Posterior vena cava (tissue), 2 donors: ENCODE data around the gene LRRIQ4. TPM values are rescaled to one million over a fixed set of nuclear protein-coding genes. Genes with fewer than 3 reads are reported as not detected.

Experiments
- DNase-seq: peaks from one replicate; pipeline ENCODE4 v3.0.0-alpha.2; 2020; ENCODE audit warnings: low spot score
- intact Hi-C, 2 donors: fragments of 100-400 bp; cut with DNase I; formaldehyde crosslinking; loops; one replicate each; pipeline versions ENCODE4 v1.14.1 to v1.14.2; 2022 to 2023
- long read RNA-seq, 2 donors: library from polyadenylated mRNA; unstranded; transcript quantifications; one replicate each; pipeline ENCODE4 v2.0.0, GENCODE V29; 2020 to 2021
- total RNA-seq, 2 donors: library from RNA; stranded (reverse); fragmentation: NEBNext Ultra II Directional; extraction: Animal tissue kit (Norgen Biotek cat#: 25700); gene quantifications; one replicate each; pipeline ENCODE4 v1.2.1, GENCODE V29; 2021
- donor health status: DM: yes; HTN: yes; CAD: no.
- donor health status: DM: yes; HTN: yes; CAD: no.

LRRIQ4 gene
- total RNA-seq, result not detected
- long read RNA-seq, donor 1, result 0 reads
- long read RNA-seq, donor 2, result 0 reads

DNA sequence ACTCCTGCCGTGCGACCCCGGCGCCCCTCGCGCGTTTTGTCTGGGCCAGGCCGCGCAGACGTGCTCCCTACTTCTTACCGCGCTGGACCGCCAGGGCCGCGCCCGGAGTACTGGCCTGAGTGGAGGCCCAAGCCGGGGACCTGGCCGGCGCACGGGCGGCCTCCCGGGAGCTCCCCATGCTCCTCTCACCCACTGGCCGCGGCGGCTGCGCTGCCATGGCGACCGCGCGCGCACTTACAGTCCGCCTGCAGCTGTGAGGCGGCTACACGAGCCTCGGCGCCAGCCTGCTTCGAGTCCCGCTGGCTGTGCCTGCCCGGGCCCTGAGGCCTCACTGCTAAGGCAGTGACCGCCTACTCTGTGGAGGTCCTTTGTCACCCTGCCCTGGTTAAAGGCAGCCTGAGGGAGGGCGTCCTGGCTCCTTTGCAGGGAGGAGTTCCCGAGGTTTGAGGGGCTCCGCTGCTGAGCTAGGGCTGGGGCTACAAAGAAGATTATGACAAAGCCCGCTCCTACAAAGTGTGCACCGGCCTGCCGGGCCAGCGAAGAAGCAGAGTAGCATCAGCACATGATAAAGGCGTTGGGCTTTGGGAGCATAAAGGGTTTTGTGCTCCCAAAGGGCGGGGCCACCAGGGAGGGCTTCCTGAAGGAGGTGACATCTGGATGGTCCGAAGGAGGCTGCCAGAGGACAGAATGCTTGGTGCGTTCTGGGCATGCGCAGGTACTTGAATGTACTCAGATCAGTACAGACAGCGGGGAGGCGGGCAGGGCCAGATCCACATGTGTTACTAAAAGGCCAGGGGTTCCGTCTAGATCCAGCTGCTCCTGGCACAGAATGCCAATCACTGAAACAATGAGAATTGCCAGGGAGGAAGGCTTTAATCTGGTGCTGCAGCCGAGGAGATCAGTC, at the start of gene LRRIQ4, which contains the start of gene LRRC34:
Gene LRRIQ4, plus strand, starts transcription at position 539 of the 904 bp plus-strand sequence. CDS start 9,052 bp downstream, outside the sequence.
Gene LRRC34, minus strand, starts transcription at position 573 of the 904 bp plus-strand sequence. Its CDS starts 356 bp downstream, at position 217.
- DNase-seq, result peak; percentile 92
- intact Hi-C loops, result no loop called here

DNA sequence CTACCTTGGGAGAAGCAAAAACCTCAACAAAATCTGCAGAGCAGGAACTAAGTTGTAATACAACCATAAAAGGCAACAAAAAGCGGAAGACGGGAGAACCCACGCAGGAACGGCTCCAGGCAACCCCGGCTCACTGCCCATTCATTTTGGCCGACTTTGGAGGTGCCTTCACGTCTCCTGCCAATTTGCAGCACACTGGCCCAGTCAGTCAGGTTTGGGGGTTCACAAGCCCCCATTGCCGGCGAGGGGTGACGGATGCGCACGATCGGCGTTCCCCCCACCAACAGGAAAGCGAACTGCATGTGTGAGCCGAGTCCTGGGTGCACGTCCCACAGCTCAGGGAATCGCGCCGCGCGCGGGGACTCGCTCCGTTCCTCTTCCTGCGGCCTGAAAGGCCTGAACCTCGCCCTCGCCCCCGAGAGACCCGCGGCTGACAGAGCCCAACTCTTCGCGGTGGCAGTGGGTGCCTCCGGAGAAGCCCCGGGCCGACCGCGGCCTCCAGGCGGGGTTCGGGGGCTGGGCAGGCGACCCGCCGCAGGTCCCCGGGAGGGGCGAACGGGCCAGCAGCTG, 48.3 kb upstream of the LRRIQ4 start:
- intact Hi-C loops, result no loop called here
- peak; percentile 91 for DNase-seq

DNA sequence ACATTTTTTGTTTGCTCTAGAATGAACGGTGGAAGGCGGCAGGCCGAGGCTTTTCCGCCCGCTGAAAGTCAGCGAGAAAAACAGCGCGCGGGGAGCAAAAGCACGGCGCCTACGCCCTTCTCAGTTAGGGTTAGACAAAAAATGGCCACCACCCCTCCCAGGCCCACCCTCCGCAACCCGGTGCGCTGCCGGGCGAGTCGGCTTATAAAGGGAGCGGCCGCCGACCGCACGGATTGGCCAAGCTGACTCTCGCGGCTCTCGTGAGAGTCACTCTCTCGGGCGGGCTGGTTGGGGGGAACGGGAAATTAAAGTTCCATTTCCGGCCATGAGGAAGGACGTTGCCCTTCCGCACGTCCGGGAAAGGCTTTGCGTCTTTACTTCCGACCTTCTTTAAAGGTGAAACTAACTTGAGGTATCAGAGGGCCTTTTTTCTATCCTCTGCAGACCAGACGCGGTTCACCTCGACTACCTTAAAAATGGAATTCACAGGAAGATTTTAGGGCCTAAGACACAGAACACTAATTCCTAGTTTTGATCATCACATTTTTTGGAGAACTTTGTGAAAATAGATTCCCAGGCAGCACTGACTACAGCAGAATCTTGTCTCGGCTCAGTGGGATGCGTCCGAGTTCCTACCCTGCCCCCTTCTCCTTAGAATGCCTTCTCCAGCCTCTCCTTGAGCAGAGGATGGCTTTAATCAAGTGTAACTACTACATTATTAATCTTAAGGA, 47.6 kb upstream of the LRRIQ4 start, which contains the start of gene TERC:
Gene TERC, minus strand, starts transcription at position 179 of the 731 bp plus-strand sequence.
- peak; percentile 98 for DNase-seq
- intact Hi-C loops, result no loop called here

DNA sequence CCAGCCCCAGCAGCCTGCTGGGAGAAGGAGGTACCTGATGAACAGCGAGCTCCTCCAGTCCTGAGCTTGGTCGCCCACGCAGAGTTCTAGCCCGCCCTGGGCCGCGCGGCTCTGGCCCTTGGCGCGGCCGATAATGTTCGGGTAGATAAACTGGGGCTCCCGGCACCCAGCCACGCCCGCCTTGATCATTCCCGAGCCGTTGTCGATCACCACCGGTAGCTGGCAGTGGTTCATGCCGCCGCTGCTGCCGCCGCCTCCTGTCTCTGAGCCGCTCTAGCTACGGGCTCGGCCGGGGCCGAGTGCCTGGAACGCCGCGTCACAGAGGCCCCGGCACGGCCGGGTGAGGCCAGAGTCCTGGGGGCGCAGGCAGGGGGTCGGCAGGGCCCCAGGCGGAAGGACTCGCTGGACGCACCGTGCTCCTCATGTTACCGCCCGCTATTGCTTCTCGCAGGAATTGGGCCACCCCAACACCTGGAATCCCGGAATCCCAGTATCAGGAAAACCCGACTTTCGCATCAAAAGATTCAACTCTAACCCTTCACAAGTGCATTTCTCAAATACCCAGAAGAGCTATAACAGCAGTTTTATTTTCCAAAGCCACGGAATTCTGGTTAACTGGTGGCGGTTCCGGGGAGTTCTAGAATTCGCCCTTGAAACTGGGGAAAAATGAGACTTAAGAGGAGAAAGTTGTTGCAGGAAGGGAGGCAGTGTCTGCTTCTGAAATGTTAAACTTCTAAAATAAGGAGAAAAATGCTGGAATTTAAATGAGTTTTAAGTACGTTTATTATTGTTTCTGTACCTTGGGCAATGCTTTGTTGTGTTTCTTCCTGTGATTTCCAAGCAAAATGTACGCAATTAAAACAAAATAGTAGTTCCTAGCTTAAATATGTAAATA, 43.1 kb upstream of the LRRIQ4 start, which contains the start of gene ACTRT3:
Gene ACTRT3, minus strand, starts transcription at position 275 of the 895 bp plus-strand sequence. Its CDS starts 41 bp downstream, at position 234.
- intact Hi-C loops, result no loop called here

GRCh38 chr3:169771497-169772304, 41.0 kb upstream of the LRRIQ4 start:
- no peak for DNase-seq
- intact Hi-C loops, result no loop called here

More for the DNA sequence above, 43.1 kb upstream of the LRRIQ4 start, which contains the start of gene ACTRT3:
- DNase-seq, result peak; percentile 92

GRCh38 chr3:169772305-169772896, 40.3 kb upstream of the LRRIQ4 start:
- intact Hi-C loops, result no loop called here
- DNase-seq, result peak; percentile 88

DNA sequence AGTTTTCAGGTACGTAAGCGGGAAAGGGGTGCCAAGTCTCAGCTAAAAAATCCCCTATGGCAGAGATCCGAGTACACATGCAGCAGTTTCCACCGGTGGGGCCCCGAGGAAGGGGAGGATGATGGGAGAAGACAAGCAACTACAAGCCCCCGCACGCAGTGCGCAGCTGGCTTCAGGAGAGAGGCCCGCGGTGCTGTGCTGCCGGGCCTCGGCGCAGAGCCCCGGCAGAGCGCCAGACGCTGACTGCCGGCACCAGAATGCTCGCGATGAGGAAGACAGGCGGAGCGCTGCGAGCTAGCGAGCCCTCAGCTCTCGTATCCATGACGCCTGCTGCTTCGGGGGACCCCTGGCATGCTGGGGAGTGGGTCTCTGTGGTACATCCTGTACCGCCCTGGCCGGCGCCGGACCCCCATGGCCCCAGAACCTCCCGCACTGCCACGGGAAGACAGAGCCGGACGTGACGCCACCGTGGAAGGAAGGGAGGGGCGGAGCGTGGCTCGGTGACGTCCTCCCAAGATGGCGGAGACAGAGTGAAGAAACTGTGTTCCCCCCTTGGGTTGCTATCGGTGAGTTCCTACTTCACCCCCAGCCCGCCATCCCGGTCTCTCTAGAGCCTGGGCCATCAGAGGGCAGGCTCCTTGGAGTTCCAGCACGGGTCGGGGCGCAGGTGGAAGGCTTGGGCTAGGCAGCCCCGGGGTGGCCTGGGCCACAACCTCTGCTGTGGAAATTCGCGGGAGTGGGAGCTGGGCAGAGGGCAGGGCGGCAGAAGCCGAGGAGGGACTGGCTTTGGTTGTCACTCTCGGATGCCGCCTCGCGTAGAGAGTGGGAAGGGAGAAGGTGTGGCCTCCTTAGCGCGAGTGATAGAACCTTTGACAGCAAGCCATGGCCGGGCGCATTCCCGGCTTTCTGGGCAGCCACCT, 39.5 kb upstream of the LRRIQ4 start, which contains the start of gene MYNN:
Gene MYNN, plus strand, starts transcription at position 500 of the 920 bp plus-strand sequence. CDS start 900 bp downstream, outside the sequence.
- DNase-seq, result peak; percentile 98
- intact Hi-C loops, result no loop called here

DNA sequence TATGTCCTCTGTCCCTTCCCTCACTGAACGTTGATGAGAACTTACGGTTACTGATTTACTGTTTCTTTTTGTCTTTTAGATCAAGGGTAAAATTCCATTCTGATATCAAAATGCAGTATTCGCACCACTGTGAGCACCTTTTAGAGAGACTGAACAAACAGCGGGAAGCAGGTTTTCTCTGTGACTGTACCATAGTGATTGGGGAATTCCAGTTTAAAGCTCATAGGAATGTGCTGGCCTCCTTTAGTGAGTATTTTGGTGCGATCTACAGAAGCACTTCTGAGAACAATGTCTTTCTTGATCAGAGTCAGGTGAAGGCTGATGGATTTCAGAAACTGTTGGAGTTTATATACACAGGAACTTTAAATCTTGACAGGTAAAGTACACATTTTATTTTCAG, 38.5 kb upstream of the LRRIQ4 start:
- DNase-seq, result no peak
- intact Hi-C loops, result no loop called here

GRCh38 chr3:169777822-169778221, 34.8 kb upstream of the LRRIQ4 start:
- no peak for DNase-seq
- intact Hi-C loops, result no loop called here

GRCh38 chr3:169780742-169781141, 31.9 kb upstream of the LRRIQ4 start:
- no peak for DNase-seq
- intact Hi-C loops, result no loop called here

- no peak for DNase-seq
- intact Hi-C loops, result no loop called here
These were observed 31.3 kb upstream of the LRRIQ4 start for GRCh38 chr3:169781209-169781855.

GRCh38 chr3:169787120-169787519, 25.6 kb upstream of the LRRIQ4 start:
- no peak for DNase-seq
- intact Hi-C loops, result no loop called here

DNA sequence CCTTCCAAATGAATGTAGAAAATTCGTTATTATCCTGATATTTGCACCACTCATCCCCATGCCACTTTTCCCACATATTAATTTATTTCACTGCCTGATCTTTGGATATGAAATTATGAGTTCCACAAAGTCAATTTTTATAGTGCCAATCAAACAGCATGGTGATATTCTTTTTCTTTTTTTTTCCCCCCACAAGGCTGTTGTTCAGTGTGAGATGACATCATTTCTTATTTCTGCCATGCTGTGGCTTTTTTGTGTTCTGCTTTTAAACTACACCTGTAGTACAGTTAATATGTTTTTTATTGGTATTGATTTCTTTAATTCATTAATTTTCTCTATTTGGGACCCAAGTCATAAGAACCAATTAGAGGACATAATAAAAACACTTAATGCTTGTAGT, 24.9 kb upstream of the LRRIQ4 start:
- no peak for DNase-seq
- intact Hi-C loops, result no loop called here

GRCh38 chr3:169790219-169790618, 22.5 kb upstream of the LRRIQ4 start:
- no peak for DNase-seq
- intact Hi-C loops, result no loop called here

DNA sequence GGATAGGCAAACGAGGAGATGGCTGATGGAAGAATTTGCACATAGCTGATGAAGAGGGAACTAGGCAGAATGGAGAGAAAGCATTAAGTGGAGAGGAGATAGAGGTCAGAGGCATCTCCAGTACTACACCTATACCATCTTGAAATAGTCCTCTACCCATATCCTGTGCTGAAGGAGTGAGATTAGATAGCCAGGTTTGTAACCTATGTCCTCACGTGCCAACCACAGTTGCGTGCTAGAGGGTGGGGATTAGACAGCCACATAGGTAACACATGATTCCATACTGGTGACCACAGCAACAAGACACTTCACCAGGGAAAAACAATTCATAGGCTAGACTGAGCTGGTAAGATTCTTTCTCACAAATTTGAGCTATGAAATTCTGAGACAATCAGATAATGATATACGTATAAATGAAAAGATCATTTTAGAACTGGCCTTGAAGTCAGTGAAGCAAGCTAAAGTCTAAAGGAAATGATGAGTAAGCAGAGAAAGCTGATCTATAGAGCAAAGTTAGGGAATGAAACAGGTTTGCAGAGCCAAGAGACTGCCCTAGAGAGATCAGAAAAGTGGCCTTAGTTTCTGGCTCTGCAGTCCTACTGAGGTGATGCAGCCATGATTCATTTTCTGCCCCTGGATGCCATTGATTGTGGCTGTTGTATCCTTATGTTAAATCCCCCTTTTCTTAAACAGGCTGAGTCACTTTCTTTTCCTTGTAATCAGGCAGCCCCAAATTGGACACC, 21.8 kb upstream of the LRRIQ4 start:
- DNase-seq, result no peak
- intact Hi-C loops, result no loop called here
